ENCODE data around the gene ACSS1.

DNA sequence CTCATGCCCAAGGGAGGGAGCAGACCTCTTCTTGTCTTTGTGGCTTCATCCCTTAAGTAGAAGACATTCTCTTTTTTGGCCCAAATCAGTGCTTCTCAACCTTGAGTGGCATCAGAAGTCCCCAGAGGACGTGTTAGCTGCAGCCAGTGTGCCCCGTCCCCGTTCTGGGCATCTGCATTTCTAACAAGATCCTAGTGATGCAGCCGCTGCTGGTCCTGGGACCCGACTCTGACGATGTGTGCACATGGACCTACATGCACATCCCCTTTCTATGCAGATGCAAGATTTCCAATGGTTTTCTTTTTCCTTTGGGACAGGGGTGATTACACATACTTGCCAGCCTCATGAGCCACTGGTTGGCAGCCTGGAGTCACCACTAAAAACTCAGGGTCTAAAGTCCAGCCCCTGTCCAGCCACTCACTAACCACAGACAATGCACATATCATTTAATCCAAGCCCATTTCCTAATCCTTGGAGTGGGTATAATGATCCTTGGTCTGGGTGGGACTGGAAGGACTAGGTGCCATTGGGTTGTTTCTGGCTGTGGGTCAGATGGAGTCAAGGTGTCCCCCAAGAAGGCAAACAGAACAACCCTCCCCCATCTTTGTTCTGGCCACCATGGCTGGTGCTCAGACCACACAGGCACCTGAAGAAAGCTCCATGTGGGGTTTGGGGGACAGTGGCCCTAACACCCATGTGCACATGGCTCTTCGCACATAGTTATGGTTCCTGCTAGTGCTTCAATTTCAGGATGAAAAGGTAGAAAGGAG lies 6.4 kb downstream of the ACSS1 start:
- TF ChIP-seq EZH2 (IDR thresholded peaks at IDR 0.05; ENCODE audit: low read depth, unreplicated experiment) (no peak), CTCF (conservative IDR thresholded peaks at IDR 0.05; ENCODE audit: low read depth in 2 of 2) (no peak), CREB1 (CRISPR knock-in tag; IDR thresholded peaks at IDR 0.05; ENCODE audit: low read depth) (no peak), POLR2AphosphoS5 (IDR thresholded peaks at IDR 0.05; ENCODE audit: low read depth) (no peak), REST (IDR thresholded peaks at IDR 0.05; ENCODE audit: unreplicated experiment) (no peak), NANOG (IDR thresholded peaks at IDR 0.05; ENCODE audit: borderline replicate concordance) (no peak)
- TF ChIP-seq, protein P1, sequence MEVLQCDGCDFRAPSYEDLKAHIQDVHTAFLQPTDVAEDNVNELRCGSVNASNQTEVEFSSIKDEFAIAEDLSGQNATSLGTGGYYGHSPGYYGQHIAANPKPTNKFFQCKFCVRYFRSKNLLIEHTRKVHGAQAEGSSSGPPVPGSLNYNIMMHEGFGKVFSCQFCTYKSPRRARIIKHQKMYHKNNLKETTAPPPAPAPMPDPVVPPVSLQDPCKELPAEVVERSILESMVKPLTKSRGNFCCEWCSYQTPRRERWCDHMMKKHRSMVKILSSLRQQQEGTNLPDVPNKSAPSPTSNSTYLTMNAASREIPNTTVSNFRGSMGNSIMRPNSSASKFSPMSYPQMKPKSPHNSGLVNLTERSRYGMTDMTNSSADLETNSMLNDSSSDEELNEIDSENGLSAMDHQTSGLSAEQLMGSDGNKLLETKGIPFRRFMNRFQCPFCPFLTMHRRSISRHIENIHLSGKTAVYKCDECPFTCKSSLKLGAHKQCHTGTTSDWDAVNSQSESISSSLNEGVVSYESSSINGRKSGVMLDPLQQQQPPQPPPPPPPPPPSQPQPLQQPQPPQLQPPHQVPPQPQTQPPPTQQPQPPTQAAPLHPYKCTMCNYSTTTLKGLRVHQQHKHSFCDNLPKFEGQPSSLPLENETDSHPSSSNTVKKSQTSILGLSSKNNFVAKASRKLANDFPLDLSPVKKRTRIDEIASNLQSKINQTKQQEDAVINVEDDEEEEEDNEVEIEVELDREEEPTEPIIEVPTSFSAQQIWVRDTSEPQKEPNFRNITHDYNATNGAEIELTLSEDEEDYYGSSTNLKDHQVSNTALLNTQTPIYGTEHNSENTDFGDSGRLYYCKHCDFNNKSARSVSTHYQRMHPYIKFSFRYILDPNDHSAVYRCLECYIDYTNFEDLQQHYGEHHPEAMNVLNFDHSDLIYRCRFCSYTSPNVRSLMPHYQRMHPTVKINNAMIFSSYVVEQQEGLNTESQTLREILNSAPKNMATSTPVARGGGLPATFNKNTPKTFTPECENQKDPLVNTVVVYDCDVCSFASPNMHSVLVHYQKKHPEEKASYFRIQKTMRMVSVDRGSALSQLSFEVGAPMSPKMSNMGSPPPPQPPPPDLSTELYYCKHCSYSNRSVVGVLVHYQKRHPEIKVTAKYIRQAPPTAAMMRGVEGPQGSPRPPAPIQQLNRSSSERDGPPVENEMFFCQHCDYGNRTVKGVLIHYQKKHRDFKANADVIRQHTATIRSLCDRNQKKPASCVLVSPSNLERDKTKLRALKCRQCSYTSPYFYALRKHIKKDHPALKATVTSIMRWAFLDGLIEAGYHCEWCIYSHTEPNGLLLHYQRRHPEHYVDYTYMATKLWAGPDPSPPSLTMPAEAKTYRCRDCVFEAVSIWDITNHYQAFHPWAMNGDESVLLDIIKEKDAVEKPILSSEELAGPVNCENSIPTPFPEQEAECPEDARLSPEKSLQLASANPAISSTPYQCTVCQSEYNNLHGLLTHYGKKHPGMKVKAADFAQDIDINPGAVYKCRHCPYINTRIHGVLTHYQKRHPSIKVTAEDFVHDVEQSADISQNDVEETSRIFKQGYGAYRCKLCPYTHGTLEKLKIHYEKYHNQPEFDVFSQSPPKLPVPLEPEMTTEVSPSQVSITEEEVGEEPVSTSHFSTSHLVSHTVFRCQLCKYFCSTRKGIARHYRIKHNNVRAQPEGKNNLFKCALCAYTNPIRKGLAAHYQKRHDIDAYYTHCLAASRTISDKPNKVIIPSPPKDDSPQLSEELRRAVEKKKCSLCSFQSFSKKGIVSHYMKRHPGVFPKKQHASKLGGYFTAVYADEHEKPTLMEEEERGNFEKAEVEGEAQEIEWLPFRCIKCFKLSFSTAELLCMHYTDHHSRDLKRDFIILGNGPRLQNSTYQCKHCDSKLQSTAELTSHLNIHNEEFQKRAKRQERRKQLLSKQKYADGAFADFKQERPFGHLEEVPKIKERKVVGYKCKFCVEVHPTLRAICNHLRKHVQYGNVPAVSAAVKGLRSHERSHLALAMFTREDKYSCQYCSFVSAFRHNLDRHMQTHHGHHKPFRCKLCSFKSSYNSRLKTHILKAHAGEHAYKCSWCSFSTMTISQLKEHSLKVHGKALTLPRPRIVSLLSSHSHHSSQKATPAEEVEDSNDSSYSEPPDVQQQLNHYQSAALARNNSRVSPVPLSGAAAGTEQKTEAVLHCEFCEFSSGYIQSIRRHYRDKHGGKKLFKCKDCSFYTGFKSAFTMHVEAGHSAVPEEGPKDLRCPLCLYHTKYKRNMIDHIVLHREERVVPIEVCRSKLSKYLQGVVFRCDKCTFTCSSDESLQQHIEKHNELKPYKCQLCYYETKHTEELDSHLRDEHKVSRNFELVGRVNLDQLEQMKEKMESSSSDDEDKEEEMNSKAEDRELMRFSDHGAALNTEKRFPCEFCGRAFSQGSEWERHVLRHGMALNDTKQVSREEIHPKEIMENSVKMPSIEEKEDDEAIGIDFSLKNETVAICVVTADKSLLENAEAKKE (CRISPR knock-in tag; IDR thresholded peaks at IDR 0.05), result no peak
